ENCODE data around the gene PRKAA1. TPM values are rescaled to one million over a fixed set of nuclear protein-coding genes. Genes with fewer than 3 reads are reported as not detected.
"Not testable (repeated sequence)": the region's sequence is repeated elsewhere in the genome, so short reads cannot be mapped to it uniquely, and the experiment has no call there.

PRKAA1 gene
- polyA plus RNA-seq, 3 donors: 23.4 to 32.8 (median 29.6) TPM

DNA sequence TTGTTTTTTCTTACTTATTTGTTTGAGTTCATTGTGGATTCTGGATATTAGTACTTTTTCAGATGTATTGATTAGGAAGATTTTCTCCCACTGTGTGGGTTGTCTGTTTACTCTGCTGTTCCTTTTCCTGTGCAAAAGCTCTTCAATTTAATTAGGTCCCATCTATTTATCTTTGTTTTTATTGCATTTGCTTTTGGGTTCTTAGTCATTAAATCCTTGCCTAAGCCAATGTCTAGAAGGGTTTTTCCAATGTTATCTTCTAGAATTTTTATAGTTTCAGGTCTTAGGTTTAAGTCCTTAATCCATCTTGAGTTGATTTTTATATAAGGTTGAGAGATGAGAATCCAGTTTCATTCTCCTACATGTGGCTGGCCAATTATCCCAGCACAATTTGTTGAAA is 3.8 kb downstream of the PRKAA1 start:
- H3K9me3 Mint-ChIP-seq; intact Hi-C loops (cut with micrococcal nuclease); H3K36me3 Mint-ChIP-seq; H3K9ac ChIP-seq (ENCODE audit: insufficient read depth, low read length, poor library complexity, severe bottlenecking); H3K4me3 ChIP-seq (replicated peaks in 1 of 3; ENCODE audit: low read depth in 2 of 3, low read length in 3 of 3); H3K27ac ChIP-seq (ENCODE audit: low read depth in 1 of 2, low read length in 2 of 2); H3K4me3 Mint-ChIP-seq; H3K27me3 Mint-ChIP-seq (ENCODE audit: low read depth in 3 of 3); H3K9me3 ChIP-seq (replicated peaks in 1 of 2; ENCODE audit: control insufficient read depth in 1 of 2, insufficient read depth in 1 of 2, low read length in 2 of 2); DNase-seq; H3K27ac Mint-ChIP-seq; H3K36me3 ChIP-seq (replicated peaks in 1 of 2; ENCODE audit: control insufficient read depth in 1 of 2, insufficient read depth in 2 of 2, low read length in 2 of 2); H3K4me2 ChIP-seq (replicated peaks; ENCODE audit: extremely low read depth, low read length, poor library complexity, severe bottlenecking); H3K27me3 ChIP-seq (ENCODE audit: control insufficient read depth in 2 of 2, insufficient read depth in 2 of 2, low read length in 2 of 2); H2AFZ ChIP-seq (ENCODE audit: insufficient read depth, low read depth, low read length, poor library complexity, severe bottlenecking): not testable (repeated sequence)
- H4K20me1 ChIP-seq (ENCODE audit: insufficient read depth, low read length): peaks cover 75% of the 10 kb centered on the region
- peaks cover 86% of the 10 kb centered on the region for H3K79me2 ChIP-seq (ENCODE audit: insufficient read depth, low read length)
- H3K4me1 ChIP-seq (ENCODE audit: control insufficient read depth in 1 of 2, insufficient read depth in 2 of 2, low read length in 2 of 2): peaks cover 27 to 39% of the 10 kb centered on the region in 2 donors
- H3K4me1 Mint-ChIP-seq: peaks cover 47% of the 10 kb centered on the region

- H3K4me3 ChIP-seq (replicated peaks in 1 of 3; ENCODE audit: low read depth in 2 of 3, low read length in 3 of 3); H3K27me3 Mint-ChIP-seq (ENCODE audit: low read depth in 3 of 3); H3K9me3 Mint-ChIP-seq; H3K9ac ChIP-seq (ENCODE audit: insufficient read depth, low read length, poor library complexity, severe bottlenecking); H3K27me3 ChIP-seq (ENCODE audit: control insufficient read depth in 2 of 2, insufficient read depth in 2 of 2, low read length in 2 of 2); H3K27ac ChIP-seq (ENCODE audit: low read depth in 1 of 2, low read length in 2 of 2); intact Hi-C loops (cut with micrococcal nuclease); H3K27ac Mint-ChIP-seq; H3K4me2 ChIP-seq (replicated peaks; ENCODE audit: extremely low read depth, low read length, poor library complexity, severe bottlenecking); H3K9me3 ChIP-seq (replicated peaks in 1 of 2; ENCODE audit: control insufficient read depth in 1 of 2, insufficient read depth in 1 of 2, low read length in 2 of 2); H2AFZ ChIP-seq (ENCODE audit: insufficient read depth, low read depth, low read length, poor library complexity, severe bottlenecking); DNase-seq; H3K4me3 Mint-ChIP-seq: not testable (repeated sequence)
- peaks cover 100% of the 10 kb centered on the region for H3K79me2 ChIP-seq (ENCODE audit: insufficient read depth, low read length)
- no CpG with 5 or more reads among the region's 10 CpGs for WGBS (ENCODE audit: insufficient coverage)
- Mint-ChIP-seq H3K36me3 (peaks cover 9 to 13% of the 10 kb centered on the region in 2 donors), H3K4me1 (peaks cover 53% of the 10 kb centered on the region)
- H3K4me1 ChIP-seq (ENCODE audit: control insufficient read depth in 1 of 2, insufficient read depth in 2 of 2, low read length in 2 of 2): peaks cover 22 to 34% of the 10 kb centered on the region in 2 donors
- peaks cover 91% of the 10 kb centered on the region for H4K20me1 ChIP-seq (ENCODE audit: insufficient read depth, low read length)
- H3K36me3 ChIP-seq (replicated peaks in 1 of 2; ENCODE audit: control insufficient read depth in 1 of 2, insufficient read depth in 2 of 2, low read length in 2 of 2): peaks cover 0 to 10% of the 10 kb centered on the region in 2 donors
Measured at GRCh38 chr5:40792691-40793090, 5.5 kb downstream of the PRKAA1 start.

DNA sequence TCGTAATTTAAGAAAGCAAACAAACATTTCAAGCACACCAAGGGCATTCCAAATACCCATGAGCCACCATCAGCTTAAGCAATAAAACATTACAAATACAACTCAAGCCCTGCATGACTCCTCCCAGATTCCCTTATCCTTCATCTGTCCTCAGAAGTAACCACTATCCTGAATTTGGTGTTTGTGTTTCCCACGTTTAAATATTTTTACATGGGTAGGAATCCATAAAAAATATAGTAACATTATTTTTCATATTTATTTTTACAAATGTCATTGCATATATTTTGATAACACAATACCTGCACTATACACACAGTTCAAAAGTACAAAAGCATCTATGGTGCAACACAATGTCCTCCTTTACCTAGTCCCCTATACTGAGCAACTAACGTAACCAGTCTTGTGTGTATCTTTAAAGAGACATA is 6.4 kb downstream of the PRKAA1 start:
- no peak overlapping the region for H3K4me3 Mint-ChIP-seq
- Histone ChIP-seq H3K4me3 (replicated peaks in 1 of 3; ENCODE audit: low read depth in 2 of 3, low read length in 3 of 3) (no peak overlapping the region), H3K27me3 (ENCODE audit: control insufficient read depth in 2 of 2, insufficient read depth in 2 of 2, low read length in 2 of 2) (no peaks in the 10 kb centered on the region), H3K9me3 (replicated peaks in 1 of 2; ENCODE audit: control insufficient read depth in 1 of 2, insufficient read depth in 1 of 2, low read length in 2 of 2) (no peaks in the 10 kb centered on the region), H3K4me1 (ENCODE audit: control insufficient read depth in 1 of 2, insufficient read depth in 2 of 2, low read length in 2 of 2) (peaks cover 18 to 27% of the 10 kb centered on the region in 2 donors), H3K4me2 (replicated peaks; ENCODE audit: extremely low read depth, low read length, poor library complexity, severe bottlenecking) (no peak overlapping the region), H4K20me1 (ENCODE audit: insufficient read depth, low read length) (peaks cover 96% of the 10 kb centered on the region), H3K27ac (ENCODE audit: low read depth in 1 of 2, low read length in 2 of 2) (no peak overlapping the region), H3K79me2 (ENCODE audit: insufficient read depth, low read length) (peaks cover 100% of the 10 kb centered on the region), H2AFZ (ENCODE audit: insufficient read depth, low read depth, low read length, poor library complexity, severe bottlenecking) (no peak overlapping the region), H3K36me3 (replicated peaks in 1 of 2; ENCODE audit: control insufficient read depth in 1 of 2, insufficient read depth in 2 of 2, low read length in 2 of 2) (peaks cover 0 to 10% of the 10 kb centered on the region in 2 donors), H3K9ac (ENCODE audit: insufficient read depth, low read length, poor library complexity, severe bottlenecking) (no peak overlapping the region)
- DNase-seq: no peak
- intact Hi-C loops (cut with micrococcal nuclease): no loop called here
- WGBS (ENCODE audit: insufficient coverage): no CpG with 5 or more reads among the region's 3 CpGs
- H3K9me3 Mint-ChIP-seq: peaks cover 0 to 2% (median 0%) of the 10 kb centered on the region in 7 donors
- H3K36me3 Mint-ChIP-seq: peaks cover 9 to 15% of the 10 kb centered on the region in 2 donors
- TF ChIP-seq, protein P1, sequence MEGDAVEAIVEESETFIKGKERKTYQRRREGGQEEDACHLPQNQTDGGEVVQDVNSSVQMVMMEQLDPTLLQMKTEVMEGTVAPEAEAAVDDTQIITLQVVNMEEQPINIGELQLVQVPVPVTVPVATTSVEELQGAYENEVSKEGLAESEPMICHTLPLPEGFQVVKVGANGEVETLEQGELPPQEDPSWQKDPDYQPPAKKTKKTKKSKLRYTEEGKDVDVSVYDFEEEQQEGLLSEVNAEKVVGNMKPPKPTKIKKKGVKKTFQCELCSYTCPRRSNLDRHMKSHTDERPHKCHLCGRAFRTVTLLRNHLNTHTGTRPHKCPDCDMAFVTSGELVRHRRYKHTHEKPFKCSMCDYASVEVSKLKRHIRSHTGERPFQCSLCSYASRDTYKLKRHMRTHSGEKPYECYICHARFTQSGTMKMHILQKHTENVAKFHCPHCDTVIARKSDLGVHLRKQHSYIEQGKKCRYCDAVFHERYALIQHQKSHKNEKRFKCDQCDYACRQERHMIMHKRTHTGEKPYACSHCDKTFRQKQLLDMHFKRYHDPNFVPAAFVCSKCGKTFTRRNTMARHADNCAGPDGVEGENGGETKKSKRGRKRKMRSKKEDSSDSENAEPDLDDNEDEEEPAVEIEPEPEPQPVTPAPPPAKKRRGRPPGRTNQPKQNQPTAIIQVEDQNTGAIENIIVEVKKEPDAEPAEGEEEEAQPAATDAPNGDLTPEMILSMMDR (IDR thresholded peaks at IDR 0.05): no peak
- no peak overlapping the region for H3K27ac Mint-ChIP-seq
- peaks cover 0 to 1% (median 0%) of the 10 kb centered on the region in 3 donors for H3K27me3 Mint-ChIP-seq (ENCODE audit: low read depth in 3 of 3)
- H3K4me1 Mint-ChIP-seq: peaks cover 46% of the 10 kb centered on the region

Data from CD14-positive monocyte (primary cell).